ENCODE results near the gene KIAA0232.
"Not testable (repeated sequence)": the region's sequence is repeated elsewhere in the genome, so short reads cannot be mapped to it uniquely, and the experiment has no call there.

The KIAA0232 gene

GRCh38 chr4:6907658-6908191 is 125.2 kb downstream of the KIAA0232 start:
- DNase-seq = peak in 1 of 2 experiments; percentile 39

- no peak for DNase-seq
Measured at GRCh38 chr4:6908432-6909112, 126.0 kb downstream of the KIAA0232 start.

GRCh38 chr4:6909113-6909969 is 126.8 kb downstream of the KIAA0232 start, which contains the start of gene TBC1D14:
Gene TBC1D14, plus strand, starts transcription at chr4:6909826. Its CDS starts 13,564 bp downstream, at chr4:6923390.
- peak; percentile 85 to 88 for DNase-seq

- DNase-seq = peak; percentile 41 to 52
Measured at GRCh38 chr4:6909970-6910339, 127.4 kb downstream of the KIAA0232 start.

- DNase-seq = peak in 1 of 2 experiments; percentile 24
Measured at GRCh38 chr4:6910340-6910959, 127.9 kb downstream of the KIAA0232 start.

GRCh38 chr4:6910960-6911874 is 128.7 kb downstream of the KIAA0232 start:
- no peak for DNase-seq

GRCh38 chr4:6911917-6912316 is 129.4 kb downstream of the KIAA0232 start:
- DNase-seq = not testable (repeated sequence)

- no peak for DNase-seq
Measured at GRCh38 chr4:6912441-6912840, 129.9 kb downstream of the KIAA0232 start.

GRCh38 chr4:6913350-6913905 is 130.9 kb downstream of the KIAA0232 start:
- DNase-seq = no peak

GRCh38 chr4:6914448-6914847 is 131.9 kb downstream of the KIAA0232 start:
- DNase-seq = no peak

GRCh38 chr4:6915041-6916005 is 132.8 kb downstream of the KIAA0232 start:
- no peak for DNase-seq

- no peak for DNase-seq
Measured at GRCh38 chr4:6916069-6916586, 133.6 kb downstream of the KIAA0232 start.

- DNase-seq = peak; percentile 62 to 74
Measured at GRCh38 chr4:6916587-6917460, 134.3 kb downstream of the KIAA0232 start.

GRCh38 chr4:6917461-6918271 is 135.1 kb downstream of the KIAA0232 start:
- peak; percentile 48 to 64 for DNase-seq

- no peak for DNase-seq
Measured at GRCh38 chr4:6918338-6918737, 135.8 kb downstream of the KIAA0232 start.

GRCh38 chr4:6920171-6920570 is 137.6 kb downstream of the KIAA0232 start:
- DNase-seq = no peak

- no peak for DNase-seq
Measured at GRCh38 chr4:6923507-6923906, 141.0 kb downstream of the KIAA0232 start.

- DNase-seq = no peak
Measured at GRCh38 chr4:6924361-6924779, 141.8 kb downstream of the KIAA0232 start.

Measured in activated CD4-positive, alpha-beta T cell treated with anti-CD3 and anti-CD28 coated beads, Interleukin-2, amount 50 U/mL, for 48 hours (primary cell).